Neural progenitor cell (in vitro differentiated cells): Measurements from ENCODE around the gene GOLGA5. TPM values are rescaled to one million over a fixed set of nuclear protein-coding genes. Genes with fewer than 3 reads are reported as not detected.

Experiments
- DNase-seq: peaks from one replicate; pipeline ENCODE4 v3.0.0-alpha.2; 2016; ENCODE audit warnings: low spot score
- H2AFZ ChIP-seq: fragments of 200-600 bp; sonication (generic); replicated peaks from 2 replicates; pipeline ENCODE4 v1.6.1; 2016; ENCODE audit warnings: antibody characterized with exemption
- H3F3A ChIP-seq: fragments of 200-600 bp; sonication (generic); 2 replicates; pipeline ENCODE4 v1.6.1; 2016; ENCODE audit warnings: antibody characterized with exemption, low read depth
- H3K27ac ChIP-seq: fragments of 200-600 bp; sonication (generic); 2 replicates; pipeline ENCODE4 v1.5.1; 2016; ENCODE audit warnings: mild to moderate bottlenecking
- H3K27me3 ChIP-seq: fragments of 200-600 bp; sonication (generic); 2 replicates; pipeline ENCODE4 v1.6.1; 2016; ENCODE audit warnings: mild to moderate bottlenecking, moderate library complexity
- H3K36me3 ChIP-seq: fragments of 200-600 bp; sonication (generic); 2 replicates; pipeline ENCODE4 v1.5.1; 2016
- H3K4me1 ChIP-seq: fragments of 200-600 bp; sonication (generic); 2 replicates; pipeline ENCODE4 v1.6.1; 2016; ENCODE audit warnings: mixed run types
- H3K4me2 ChIP-seq: fragments of 200-600 bp; sonication (generic); 2 replicates; pipeline ENCODE4 v1.6.1; 2016
- H3K4me3 ChIP-seq: fragments of 200-600 bp; sonication (generic); 2 replicates; pipeline ENCODE4 v1.5.1; 2016
- H3K79me2 ChIP-seq: fragments of 200-600 bp; sonication (generic); 2 replicates; pipeline ENCODE4 v1.6.1; 2016; ENCODE audit warnings: low read depth
- H3K9ac ChIP-seq: fragments of 200-600 bp; sonication (generic); 2 replicates; pipeline ENCODE4 v1.6.1; 2016
- H3K9me3 ChIP-seq: fragments of 200-600 bp; sonication (generic); 2 replicates; pipeline ENCODE4 v1.5.1; 2016; ENCODE audit warnings: low read depth
- H4K20me1 ChIP-seq: fragments of 200-600 bp; sonication (generic); 2 replicates; pipeline ENCODE4 v1.6.1; 2016; ENCODE audit warnings: low read depth
- H3K27ac Mint-ChIP-seq: 3 replicates; pipeline ENCODE4 v1.8.0; 2021; ENCODE audit warnings: mixed read lengths
- H3K27me3 Mint-ChIP-seq: 2 replicates; pipeline ENCODE4 v1.8.0; 2022; ENCODE audit warnings: low read depth, mild to moderate bottlenecking, inconsistent platforms, moderate library complexity, mixed read lengths; ENCODE audit not compliant: insufficient read depth
- H3K36me3 Mint-ChIP-seq: 3 replicates; pipeline ENCODE4 v1.8.0; 2021; ENCODE audit warnings: mixed read lengths
- H3K4me1 Mint-ChIP-seq: 3 replicates; pipeline ENCODE4 v1.8.0; 2021; ENCODE audit warnings: mixed read lengths
- H3K4me3 Mint-ChIP-seq: 3 replicates; pipeline ENCODE4 v1.8.0; 2021; ENCODE audit warnings: mild to moderate bottlenecking, moderate library complexity, mixed read lengths
- H3K9me3 Mint-ChIP-seq: 3 replicates; pipeline ENCODE4 v1.8.0; 2020; ENCODE audit warnings: mixed read lengths
- EZH2 ChIP-seq: fragments of 200-600 bp; sonication (generic); IDR thresholded peaks from 2 replicates; pipeline ENCODE4 v1.6.1; 2017; ENCODE audit warnings: antibody characterized with exemption, mild to moderate bottlenecking, moderate library complexity
- EZH2phosphoT487 ChIP-seq: fragments of 200-600 bp; sonication (generic); IDR thresholded peaks from 2 replicates; pipeline ENCODE4 v1.6.1; 2017; ENCODE audit warnings: antibody characterized with exemption
- total RNA-seq: library from RNA; depleted of rRNA; stranded (reverse); fragments of >200 nt; gene quantifications from 2 replicates; pipeline ENCODE4 v1.2.3, GENCODE V29; 2015; ENCODE audit warnings: low replicate concordance
- TF ChIP-seq, protein P1 (sequence below): fragments of 200-600 bp; sonication (generic); IDR thresholded peaks from 2 replicates; pipeline ENCODE4 v1.5.1; 2017; ENCODE audit warnings: antibody characterized with exemption, mild to moderate bottlenecking

GOLGA5 gene
- total RNA-seq, 1 donor from 2014 or later = 34.2 TPM

DNA sequence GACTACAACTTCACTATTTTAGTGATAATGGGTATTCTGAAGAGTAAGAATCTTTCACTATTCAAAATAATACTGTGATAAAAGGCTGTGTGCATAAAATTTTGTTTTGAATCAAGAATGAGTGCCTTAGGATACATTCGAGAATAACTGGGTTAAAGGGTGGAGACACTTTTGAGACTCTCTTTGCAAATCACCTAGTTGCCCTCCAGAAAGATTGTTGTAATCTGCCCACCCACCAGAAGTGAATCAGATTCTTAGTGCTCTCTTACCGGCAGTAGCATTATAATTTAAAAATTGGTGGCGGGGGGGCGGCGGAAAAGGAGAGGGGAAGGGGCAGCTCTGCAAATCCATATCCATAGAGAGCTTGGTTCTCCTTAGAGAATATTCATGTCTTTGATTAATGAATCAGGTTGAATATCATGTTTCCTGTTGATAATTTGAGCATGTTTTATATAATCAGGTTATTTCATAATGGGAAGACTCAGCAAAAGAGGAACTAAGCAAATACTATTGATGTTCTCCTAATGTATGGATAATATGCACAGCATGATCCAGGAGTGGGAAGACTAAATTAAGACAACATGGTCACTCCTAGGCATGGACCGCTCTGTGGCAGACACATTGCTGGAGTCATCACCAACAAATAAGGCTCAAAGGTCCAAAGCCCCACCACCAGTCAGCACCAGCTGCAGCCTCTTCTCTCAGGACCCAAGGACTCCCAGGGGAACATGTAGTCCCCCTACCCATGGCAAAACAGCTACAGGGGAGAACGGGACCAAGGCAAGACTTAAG, 66.1 kb downstream of the GOLGA5 start:
- Histone ChIP-seq H4K20me1 (no peaks in the 10 kb centered on the region), H3K4me2 (no peak overlapping the region), H2AFZ (no peak overlapping the region), H3K79me2 (no peaks in the 10 kb centered on the region), H3F3A (no peaks in the 10 kb centered on the region), H3K36me3 (no peaks in the 10 kb centered on the region), H3K4me1 (no peaks in the 10 kb centered on the region), H3K27ac (no peak overlapping the region), H3K4me3 (no peak overlapping the region), H3K27me3 (no peaks in the 10 kb centered on the region), H3K9ac (no peak overlapping the region), H3K9me3 (no peaks in the 10 kb centered on the region)
- Mint-ChIP-seq H3K9me3 (no peaks in the 10 kb centered on the region), H3K36me3 (no peaks in the 10 kb centered on the region), H3K27ac (no peak overlapping the region), H3K27me3 (peaks cover 7% of the 10 kb centered on the region), H3K4me1 (no peaks in the 10 kb centered on the region), H3K4me3 (no peak overlapping the region)
- TF ChIP-seq, protein P1, sequence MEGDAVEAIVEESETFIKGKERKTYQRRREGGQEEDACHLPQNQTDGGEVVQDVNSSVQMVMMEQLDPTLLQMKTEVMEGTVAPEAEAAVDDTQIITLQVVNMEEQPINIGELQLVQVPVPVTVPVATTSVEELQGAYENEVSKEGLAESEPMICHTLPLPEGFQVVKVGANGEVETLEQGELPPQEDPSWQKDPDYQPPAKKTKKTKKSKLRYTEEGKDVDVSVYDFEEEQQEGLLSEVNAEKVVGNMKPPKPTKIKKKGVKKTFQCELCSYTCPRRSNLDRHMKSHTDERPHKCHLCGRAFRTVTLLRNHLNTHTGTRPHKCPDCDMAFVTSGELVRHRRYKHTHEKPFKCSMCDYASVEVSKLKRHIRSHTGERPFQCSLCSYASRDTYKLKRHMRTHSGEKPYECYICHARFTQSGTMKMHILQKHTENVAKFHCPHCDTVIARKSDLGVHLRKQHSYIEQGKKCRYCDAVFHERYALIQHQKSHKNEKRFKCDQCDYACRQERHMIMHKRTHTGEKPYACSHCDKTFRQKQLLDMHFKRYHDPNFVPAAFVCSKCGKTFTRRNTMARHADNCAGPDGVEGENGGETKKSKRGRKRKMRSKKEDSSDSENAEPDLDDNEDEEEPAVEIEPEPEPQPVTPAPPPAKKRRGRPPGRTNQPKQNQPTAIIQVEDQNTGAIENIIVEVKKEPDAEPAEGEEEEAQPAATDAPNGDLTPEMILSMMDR = no peak
- no peak for TF ChIP-seq EZH2
- TF ChIP-seq EZH2phosphoT487 = no peak
- DNase-seq = no peak

- Histone ChIP-seq H3K27me3 (no peaks in the 10 kb centered on the region), H2AFZ (no peak overlapping the region)
- TF ChIP-seq EZH2 (no peak), EZH2phosphoT487 (no peak)
- TF ChIP-seq, protein P1 = no peak
Observed at GRCh38 chr14:92861856-92862745, 68.0 kb downstream of the GOLGA5 start.

DNA sequence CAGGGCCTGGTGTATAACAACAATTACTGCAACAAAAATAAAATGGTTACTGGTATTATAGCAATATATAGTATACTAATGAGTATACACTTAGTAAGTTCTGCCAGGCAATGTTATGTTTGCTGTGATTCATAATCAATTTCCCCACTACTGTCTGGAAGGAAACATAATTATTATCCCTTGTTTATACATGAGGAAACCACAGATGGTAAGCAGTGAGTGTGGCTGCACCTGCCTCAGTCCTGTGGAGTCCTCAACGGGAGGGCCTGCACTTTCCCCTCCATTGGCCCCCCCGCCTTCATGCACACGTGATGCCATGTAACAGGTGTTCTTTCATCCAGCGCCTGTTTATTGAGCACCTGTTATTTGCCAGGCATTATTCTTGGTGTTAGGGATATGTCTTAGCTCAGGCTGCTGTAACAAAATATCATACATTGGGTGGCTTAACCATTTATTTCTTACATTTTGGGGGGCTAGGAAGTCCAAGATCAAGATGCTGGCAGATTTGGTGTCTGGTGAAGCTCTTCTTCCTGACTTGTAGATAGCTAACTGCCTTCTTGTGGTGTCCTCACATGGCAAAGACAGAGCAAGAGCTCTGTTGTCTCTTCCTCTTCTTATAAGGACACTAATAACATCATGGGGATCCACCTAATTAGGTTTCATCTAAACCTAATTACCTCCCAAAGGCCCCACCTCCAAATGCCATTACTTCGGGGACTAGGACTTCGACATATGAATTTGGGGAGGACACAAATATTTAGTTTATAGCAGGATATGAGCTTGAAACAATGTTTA, 69.4 kb downstream of the GOLGA5 start:
- no peaks in the 10 kb centered on the region for H3K79me2 ChIP-seq
- Mint-ChIP-seq H3K4me3 (no peak overlapping the region), H3K36me3 (no peaks in the 10 kb centered on the region), H3K27ac (no peak overlapping the region), H3K27me3 (peaks cover 7% of the 10 kb centered on the region), H3K9me3 (no peaks in the 10 kb centered on the region), H3K4me1 (no peaks in the 10 kb centered on the region)
- H2AFZ ChIP-seq = no peak overlapping the region
- TF ChIP-seq, protein P1 = no peak
- TF ChIP-seq EZH2 = no peak
- TF ChIP-seq EZH2phosphoT487 = no peak
- no peaks in the 10 kb centered on the region for H3F3A ChIP-seq
- no peaks in the 10 kb centered on the region for H3K9me3 ChIP-seq
- H3K27ac ChIP-seq = no peak overlapping the region
- H3K4me1 ChIP-seq = no peaks in the 10 kb centered on the region
- no peak overlapping the region for H3K4me3 ChIP-seq
- H3K4me2 ChIP-seq = no peak overlapping the region
- no peak for DNase-seq
- H3K9ac ChIP-seq = no peak overlapping the region
- H3K27me3 ChIP-seq = no peaks in the 10 kb centered on the region
- no peaks in the 10 kb centered on the region for H4K20me1 ChIP-seq
- no peaks in the 10 kb centered on the region for H3K36me3 ChIP-seq

More at GRCh38 chr14:92861856-92862745, 68.0 kb downstream of the GOLGA5 start:
- Histone ChIP-seq H4K20me1 (no peaks in the 10 kb centered on the region), H3K4me3 (no peak overlapping the region), H3F3A (no peaks in the 10 kb centered on the region), H3K4me1 (no peaks in the 10 kb centered on the region), H3K27ac (no peak overlapping the region), H3K9ac (no peak overlapping the region), H3K36me3 (no peaks in the 10 kb centered on the region), H3K9me3 (no peaks in the 10 kb centered on the region), H3K4me2 (no peak overlapping the region), H3K79me2 (no peaks in the 10 kb centered on the region)
- DNase-seq = no peak
- Mint-ChIP-seq H3K27ac (no peak overlapping the region), H3K4me1 (no peaks in the 10 kb centered on the region), H3K36me3 (no peaks in the 10 kb centered on the region), H3K4me3 (no peak overlapping the region), H3K9me3 (no peaks in the 10 kb centered on the region), H3K27me3 (peaks cover 7% of the 10 kb centered on the region)
